ENCODE measurements around the gene PHACTR1.

GRCh38 chr6:13212538-13212937 is 496.0 kb downstream of the PHACTR1 start:
- TF ChIP-seq CTCF (IDR thresholded peaks at IDR 0.05) (no peak), POLR2A (IDR thresholded peaks at IDR 0.05) (no peak)
